ENCODE results near the gene KRT39. TPM values are rescaled to one million over a fixed set of nuclear protein-coding genes. Genes with fewer than 3 reads are reported as not detected.

The KRT39 gene
- total and polyA plus RNA-seq, 2 donors (not counting 3 experiments of a cell fraction or from before 2014, with no cell fraction given): not detected

GRCh38 chr17:41009936-41010335 is 43.2 kb upstream of the KRT39 start:
- Histone ChIP-seq H3K9me1 (replicated peaks; ENCODE audit: control insufficient read depth, extremely low read depth, insufficient read depth, low read length) (no peaks in the 10 kb centered on the region), H3K27me3 (ENCODE audit: control insufficient read depth in 2 of 2, insufficient read depth in 2 of 2, low read length in 2 of 2) (peaks cover 0 to 1% of the 10 kb centered on the region in 2 experiments), H3K36me3 (ENCODE audit: control insufficient read depth in 2 of 2, extremely low read depth in 1 of 2, insufficient read depth in 2 of 2, low read length in 2 of 2) (no peaks in the 10 kb centered on the region), H3K4me2 (ENCODE audit: insufficient read depth, low read length) (no peak overlapping the region), H3K4me3 (replicated peaks in 1 of 3; ENCODE audit: insufficient read depth in 1 of 3, low read depth in 1 of 3, low read length in 3 of 3) (no peak overlapping the region), H3K27ac (ENCODE audit: insufficient read depth, low read depth, low read length) (no peak overlapping the region), H4K20me1 (replicated peaks; ENCODE audit: control insufficient read depth, extremely low read depth, insufficient read depth, low read length) (no peaks in the 10 kb centered on the region), H3K9ac (replicated peaks; ENCODE audit: extremely low read depth, insufficient read depth, low read length) (no peak overlapping the region), H3K9me3 (replicated peaks; ENCODE audit: control insufficient read depth, insufficient read depth, low read length) (no peaks in the 10 kb centered on the region), H3K4me1 (ENCODE audit: control insufficient read depth, extremely low read depth, insufficient read depth, low read length) (no peaks in the 10 kb centered on the region), H3K79me2 (ENCODE audit: control insufficient read depth, insufficient read depth, low read length) (no peaks in the 10 kb centered on the region), H2AFZ (ENCODE audit: low read depth, low read length) (no peak overlapping the region)
- ChIA-PET CTCF (no interaction called here), POLR2A (no interaction called here)
- intact Hi-C loops (cut with micrococcal nuclease) (no loop called here), dilution Hi-C loops (cut with MboI; ENCODE audit: extremely low pct_ligation_motif_present, low sequenced_read_pairs) (no loop called here)
- no TSS peak for BruUV-seq (replicated peaks)
- DNase-seq (ENCODE audit: low read depth, low spot score): no peak
- TF ChIP-seq MAX (IDR thresholded peaks at IDR 0.05; ENCODE audit: insufficient read depth, insufficient read length) (no peak), FOS (IDR thresholded peaks at IDR 0.05; ENCODE audit: borderline replicate concordance, insufficient read depth, low read length) (no peak), CTCF (IDR thresholded peaks at IDR 0.05; ENCODE audit: extremely low read depth in 1 of 2, insufficient read depth in 1 of 2, low read depth in 1 of 2, low read length in 2 of 2) (no peak)
- no peak for FAIRE-seq

- H3K4me3 ChIP-seq (replicated peaks in 1 of 3; ENCODE audit: insufficient read depth in 1 of 3, low read depth in 1 of 3, low read length in 3 of 3): no peak overlapping the region
- H3K27ac ChIP-seq (ENCODE audit: insufficient read depth, low read depth, low read length): no peak overlapping the region
- POLR2A ChIA-PET: no interaction called here
- H3K9me1 ChIP-seq (replicated peaks; ENCODE audit: control insufficient read depth, extremely low read depth, insufficient read depth, low read length): no peaks in the 10 kb centered on the region
- no peak overlapping the region for H2AFZ ChIP-seq (ENCODE audit: low read depth, low read length)
- BruUV-seq (replicated peaks): no TSS peak
- dilution Hi-C loops (cut with MboI; ENCODE audit: extremely low pct_ligation_motif_present, low sequenced_read_pairs): no loop called here
- DNase-seq (ENCODE audit: low read depth, low spot score): no peak
- H3K9me3 ChIP-seq (replicated peaks; ENCODE audit: control insufficient read depth, insufficient read depth, low read length): no peaks in the 10 kb centered on the region
- no peaks in the 10 kb centered on the region for H3K4me1 ChIP-seq (ENCODE audit: control insufficient read depth, extremely low read depth, insufficient read depth, low read length)
- H3K36me3 ChIP-seq (ENCODE audit: control insufficient read depth in 2 of 2, extremely low read depth in 1 of 2, insufficient read depth in 2 of 2, low read length in 2 of 2): no peaks in the 10 kb centered on the region
- FAIRE-seq: no peak
- no peak overlapping the region for H3K9ac ChIP-seq (replicated peaks; ENCODE audit: extremely low read depth, insufficient read depth, low read length)
- intact Hi-C loops (cut with micrococcal nuclease): no loop called here
- H3K4me2 ChIP-seq (ENCODE audit: insufficient read depth, low read length): no peak overlapping the region
- no peak for TF ChIP-seq MYC (IDR thresholded peaks at IDR 0.05; ENCODE audit: low read depth, low read length)
- TF ChIP-seq POLR2A (IDR thresholded peaks at IDR 0.05; ENCODE audit: low read depth, low read length): no peak
- no peak for TF ChIP-seq POLR2AphosphoS5 (IDR thresholded peaks at IDR 0.05; ENCODE audit: insufficient read depth, low read depth, low read length)
- no peak for TF ChIP-seq MAX (IDR thresholded peaks at IDR 0.05; ENCODE audit: insufficient read depth, insufficient read length)
- TF ChIP-seq CTCF (IDR thresholded peaks at IDR 0.05; ENCODE audit: extremely low read depth in 1 of 2, insufficient read depth in 1 of 2, low read depth in 1 of 2, low read length in 2 of 2): no peak
- no peak for TF ChIP-seq FOS (IDR thresholded peaks at IDR 0.05; ENCODE audit: borderline replicate concordance, insufficient read depth, low read length)
- no peak for TF ChIP-seq JUN (IDR thresholded peaks at IDR 0.05; ENCODE audit: borderline replicate concordance, insufficient read depth, insufficient read length, low read depth)
- TF ChIP-seq EZH2 (IDR thresholded peaks at IDR 0.05; ENCODE audit: borderline replicate concordance, low read depth, low read length, severe bottlenecking): no peak
- no peak for TF ChIP-seq GATA2 (IDR thresholded peaks at IDR 0.05; ENCODE audit: insufficient read depth, insufficient read length, low read depth, low read length)
- H3K79me2 ChIP-seq (ENCODE audit: control insufficient read depth, insufficient read depth, low read length): no peaks in the 10 kb centered on the region
- CTCF ChIA-PET: no interaction called here
- H4K20me1 ChIP-seq (replicated peaks; ENCODE audit: control insufficient read depth, extremely low read depth, insufficient read depth, low read length): no peaks in the 10 kb centered on the region
- peaks cover 0 to 1% of the 10 kb centered on the region in 2 experiments for H3K27me3 ChIP-seq (ENCODE audit: control insufficient read depth in 2 of 2, insufficient read depth in 2 of 2, low read length in 2 of 2)
Measured at GRCh38 chr17:41009301-41009760, 42.6 kb upstream of the KRT39 start.

All from endothelial cell of umbilical vein (primary cell).